ENCODE results near the gene RGS6. TPM values are rescaled to one million over a fixed set of nuclear protein-coding genes. Genes with fewer than 3 reads are reported as not detected.

The RGS6 gene
- polyA plus RNA-seq, 1 donor = 1.00 TPM

DNA sequence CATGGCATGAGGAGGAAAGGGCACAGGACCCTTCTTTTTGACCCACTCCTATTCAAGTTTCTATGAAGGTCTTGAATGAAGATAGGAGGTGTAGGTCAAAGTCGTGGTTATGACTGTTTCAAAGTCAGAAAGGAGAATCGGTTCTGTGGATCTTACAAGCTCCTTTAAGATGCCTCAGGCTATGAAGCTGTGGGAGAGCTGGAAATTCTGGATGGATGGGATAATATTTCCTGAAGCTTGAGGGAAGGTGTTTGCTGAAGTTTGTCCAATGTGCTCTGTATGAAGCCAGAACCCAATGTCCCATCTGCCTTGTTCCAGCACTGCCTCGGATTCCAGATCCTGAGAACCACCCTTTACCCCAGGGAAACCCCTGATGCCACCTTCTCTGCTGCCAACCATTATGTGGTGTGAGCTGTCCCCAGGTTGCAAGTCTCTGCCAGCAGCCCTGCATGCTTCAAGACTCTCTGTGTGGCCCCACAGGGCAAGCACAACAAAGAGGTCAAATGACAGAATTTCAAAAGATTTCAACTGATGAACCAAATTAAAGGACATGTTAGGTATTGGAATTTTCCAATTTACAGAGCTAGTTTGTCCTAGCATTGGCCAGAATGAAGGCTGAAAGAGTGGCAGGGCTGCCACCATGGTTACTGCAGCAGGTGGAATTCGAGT is 472.0 kb downstream of the RGS6 start:
- no peak for DNase-seq

DNA sequence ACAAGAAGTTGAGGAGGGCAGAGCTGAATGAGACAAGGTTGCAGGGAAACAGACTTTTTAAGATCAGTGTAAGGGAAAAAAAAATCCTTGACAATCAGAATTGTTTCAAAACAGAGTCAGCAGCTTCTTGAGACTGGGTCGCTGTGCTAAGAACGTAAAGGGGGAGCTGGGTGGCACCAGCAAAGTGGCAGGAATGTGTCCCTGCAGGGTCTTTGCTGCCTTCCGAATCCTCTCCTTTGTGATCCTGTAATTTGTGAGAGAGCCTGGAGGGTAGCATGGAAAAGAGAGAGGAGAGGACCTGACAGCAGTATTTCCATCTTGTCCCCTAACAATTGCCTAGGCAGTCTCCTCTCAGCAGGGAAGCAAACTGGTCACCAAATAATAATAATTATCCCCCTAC is 472.8 kb downstream of the RGS6 start:
- no peak for DNase-seq

DNA sequence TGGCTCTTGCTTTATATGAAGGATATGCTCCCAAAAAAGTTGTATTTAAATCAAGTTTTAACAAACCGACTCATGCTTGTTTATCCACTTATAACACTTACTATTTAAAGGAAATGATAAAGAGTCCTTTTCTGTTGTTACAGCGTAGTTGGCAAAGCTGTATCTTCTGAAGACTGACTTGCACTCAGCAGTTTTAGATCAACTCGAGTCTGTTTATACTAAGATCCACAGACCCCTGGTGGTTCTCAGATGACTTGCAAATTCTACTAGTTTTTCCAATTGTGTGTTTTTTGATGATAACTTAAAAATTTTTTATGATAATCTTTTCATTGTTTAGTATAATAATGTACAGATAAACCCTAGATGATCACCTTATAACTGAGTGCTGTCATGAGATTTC is 475.8 kb downstream of the RGS6 start:
- DNase-seq = no peak

DNA sequence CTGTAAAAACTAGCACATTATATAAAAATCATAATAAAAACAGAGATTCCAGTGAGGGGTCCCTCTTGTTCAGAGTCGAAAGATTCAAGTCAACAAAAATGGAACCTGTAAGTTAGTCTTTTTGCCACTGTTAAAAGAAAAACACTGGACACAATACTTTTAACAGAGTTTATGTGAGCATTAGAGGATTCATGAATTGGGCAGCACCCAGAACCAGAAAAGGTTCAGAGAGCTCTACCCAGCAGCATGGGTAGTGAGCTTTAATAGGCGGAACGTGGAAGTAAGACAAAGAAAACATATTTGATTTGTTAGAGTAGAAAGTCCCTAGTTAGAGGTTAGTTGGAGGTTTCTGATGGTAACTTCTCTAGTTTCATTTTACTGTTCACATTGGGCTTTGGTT is 476.8 kb downstream of the RGS6 start:
- DNase-seq = no peak

DNA sequence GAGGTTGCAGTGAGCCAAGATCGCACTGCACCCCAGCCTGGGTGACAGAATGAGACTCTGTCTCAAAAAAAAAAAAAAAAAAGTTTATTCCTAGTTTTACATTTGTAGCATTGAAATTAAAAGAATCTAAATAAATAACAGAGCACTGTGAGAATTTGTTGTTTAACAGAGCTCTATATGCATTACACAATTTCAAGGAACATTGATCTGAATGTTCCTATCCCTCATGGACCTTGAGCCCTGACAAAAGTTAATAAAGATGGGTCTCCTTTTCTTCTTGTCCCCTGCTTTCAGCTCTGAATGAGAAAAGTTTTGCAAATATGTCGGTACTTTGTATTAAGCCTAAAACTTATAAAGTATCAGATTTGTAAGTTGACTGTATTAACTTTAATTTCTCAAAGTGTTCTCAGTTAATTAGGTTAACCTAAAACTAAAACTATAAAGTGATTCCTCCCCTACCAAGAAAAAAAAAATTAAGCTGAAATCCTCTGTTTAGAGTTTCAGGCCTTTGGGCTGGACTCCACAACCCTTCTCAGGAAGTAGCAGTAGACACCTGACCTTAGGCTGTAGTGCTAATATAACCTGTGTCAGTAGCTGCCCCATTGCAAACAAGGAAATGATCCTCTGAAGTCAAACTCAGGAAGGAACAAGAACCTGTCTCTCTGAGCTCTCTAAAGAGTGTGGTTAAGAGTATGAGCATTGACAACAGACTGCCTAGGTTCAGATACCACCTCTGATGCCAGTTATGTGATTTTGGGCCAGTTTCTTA is 484.0 kb downstream of the RGS6 start:
- no peak for DNase-seq

DNA sequence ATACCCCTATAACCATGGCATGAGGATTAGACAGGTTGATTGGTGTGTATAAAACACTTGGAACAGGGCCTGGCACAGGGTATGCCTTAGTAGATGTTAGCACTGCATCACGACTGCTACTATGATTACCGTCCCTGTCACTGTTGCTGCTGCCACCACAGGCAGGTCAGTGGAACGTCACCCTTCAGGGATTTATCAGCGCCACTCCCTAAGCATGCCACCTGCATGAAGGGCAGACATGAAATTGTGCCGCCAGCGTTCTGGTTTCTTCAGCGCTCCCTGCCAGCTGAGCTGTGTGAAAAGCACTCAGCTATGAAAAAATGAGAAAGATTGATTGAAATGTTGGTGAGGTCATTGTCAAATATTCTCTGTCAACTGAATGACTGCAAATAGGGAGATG is 484.7 kb downstream of the RGS6 start:
- DNase-seq = no peak

DNA sequence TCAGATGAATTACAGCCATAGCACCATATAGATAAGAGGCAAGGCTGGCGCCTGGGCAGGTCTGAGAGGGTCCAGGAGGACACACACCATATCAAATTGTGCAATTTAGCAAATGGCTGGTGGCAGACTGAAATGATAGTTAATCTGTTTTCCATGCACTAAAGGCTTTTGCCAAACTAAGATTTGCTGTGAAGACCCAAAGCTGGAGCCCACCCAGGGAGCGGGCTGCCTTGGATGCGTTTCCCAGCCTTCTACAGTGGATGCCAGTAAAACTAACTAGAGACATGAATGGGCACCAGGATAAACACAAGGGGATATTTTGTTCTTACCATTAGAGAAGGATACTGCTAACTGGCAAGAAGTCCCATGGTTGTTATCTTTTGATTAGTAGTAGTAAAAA is 486.6 kb downstream of the RGS6 start:
- no peak for DNase-seq

DNA sequence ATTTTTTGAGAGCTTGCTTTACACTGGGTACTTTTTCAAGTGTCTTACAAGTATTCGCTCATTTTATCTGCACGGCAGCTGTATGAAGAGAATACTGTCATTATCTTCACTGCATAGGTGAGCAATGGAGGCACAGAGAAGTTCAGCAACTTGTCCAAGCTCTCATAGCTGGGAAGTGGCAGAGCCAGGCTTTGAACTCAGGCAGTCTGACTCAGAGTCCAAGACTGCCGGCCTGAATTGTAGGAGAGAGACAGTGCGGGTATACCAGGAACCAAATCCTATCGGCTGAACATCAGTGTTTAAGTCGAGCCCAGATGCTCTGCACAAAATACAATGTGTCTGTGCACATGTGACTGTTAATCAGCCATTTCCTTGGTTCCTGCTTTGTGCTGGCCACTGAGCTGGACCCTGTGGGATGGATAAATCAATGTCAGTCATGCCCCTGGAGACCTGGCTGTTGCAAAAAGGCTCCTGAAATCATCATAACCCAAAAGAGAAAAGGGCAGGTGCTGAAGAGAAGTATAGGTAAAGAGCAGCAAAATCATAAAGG is 487.1 kb downstream of the RGS6 start:
- no peak for DNase-seq

DNA sequence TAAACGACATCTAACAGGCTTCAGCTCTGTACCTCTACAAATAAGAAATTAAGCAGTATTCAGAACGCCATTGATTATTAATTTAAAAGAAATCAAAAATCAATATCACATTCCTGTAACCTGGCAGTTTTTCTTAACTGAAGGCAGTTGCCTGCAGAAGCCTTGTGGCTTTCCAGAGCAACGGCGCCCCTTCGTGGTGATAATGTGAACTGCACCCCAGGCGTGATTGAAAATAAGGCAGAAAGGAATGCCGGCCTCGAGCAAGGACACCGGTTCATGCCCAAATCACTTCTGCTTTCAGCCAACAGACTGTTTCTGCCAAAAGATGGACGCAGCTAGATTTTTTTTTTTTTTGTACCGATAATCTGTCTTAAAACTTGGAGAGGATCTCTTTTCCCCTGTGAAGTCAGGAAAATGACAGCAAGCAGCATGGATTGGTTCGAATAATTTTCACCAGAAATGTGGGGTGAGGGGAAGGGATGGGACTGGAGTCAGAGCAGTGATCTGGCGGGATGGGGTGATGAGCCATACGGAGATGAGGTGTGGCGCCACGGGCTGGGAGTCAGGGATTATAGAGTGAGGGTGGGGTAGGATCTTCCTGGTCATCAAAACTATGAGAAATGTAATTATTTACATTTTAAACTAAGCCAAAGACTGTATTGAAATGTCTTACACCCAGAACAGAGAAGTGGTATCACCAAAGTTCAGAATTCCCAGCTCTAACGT is 488.7 kb downstream of the RGS6 start:
- peak; percentile 79 for DNase-seq

DNA sequence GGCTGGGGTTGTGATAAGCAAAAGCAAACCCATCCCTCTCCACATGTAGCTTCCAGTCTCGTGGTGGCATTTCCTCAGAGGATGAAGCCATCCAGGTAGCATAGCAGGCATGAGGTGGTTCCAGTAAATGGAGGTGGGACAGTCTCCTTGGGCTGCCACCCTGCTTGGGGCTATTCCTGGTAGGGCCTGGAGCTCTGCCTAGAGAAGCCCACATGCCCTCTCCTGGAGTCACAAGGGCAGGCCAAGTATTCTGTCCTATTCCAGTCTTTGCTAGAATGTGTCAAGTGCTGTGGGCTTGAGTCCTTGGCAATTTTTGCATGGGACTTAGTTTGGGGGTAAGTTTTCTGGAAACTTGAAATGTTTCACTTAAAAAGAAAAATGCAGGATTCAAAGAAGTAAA is 491.7 kb downstream of the RGS6 start:
- no peak for DNase-seq

DNA sequence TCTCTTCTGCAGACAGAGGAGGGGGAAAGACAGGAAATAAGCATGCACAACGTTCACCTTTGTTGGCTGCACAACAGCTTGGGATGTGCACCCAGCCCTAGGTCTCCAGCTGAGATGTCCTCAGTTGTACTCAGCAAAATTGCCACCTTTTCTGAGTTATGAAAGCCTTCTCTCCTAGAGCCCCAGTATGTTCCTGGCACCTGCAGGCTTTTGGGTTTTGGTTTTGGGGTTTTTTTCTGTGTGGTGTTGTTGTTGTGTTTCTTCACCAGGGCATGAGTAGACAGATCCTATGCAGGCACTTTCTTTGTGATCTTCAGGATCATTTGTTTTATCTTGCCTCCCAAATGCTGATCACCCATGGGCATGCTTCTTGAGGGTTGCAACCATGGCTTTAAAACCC is 498.2 kb downstream of the RGS6 start:
- DNase-seq = no peak

DNA sequence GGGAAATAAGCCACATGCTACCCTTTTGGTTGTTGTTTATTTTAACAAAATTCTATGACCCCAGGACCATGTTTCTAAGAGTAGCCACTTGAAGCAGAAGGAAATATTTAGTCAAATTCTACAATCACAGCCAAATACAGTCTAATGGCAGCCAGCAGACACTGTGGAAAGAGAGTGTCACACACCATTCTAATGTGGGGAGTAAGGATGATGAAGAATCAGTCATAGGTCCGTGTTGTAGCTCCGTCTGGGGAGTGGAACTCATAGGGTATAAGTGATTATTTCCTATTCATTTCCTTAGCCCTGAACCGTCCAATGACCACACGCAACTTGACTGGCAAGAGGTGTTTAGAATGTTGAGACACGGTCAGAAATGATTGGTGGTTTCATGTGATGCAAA is 500.5 kb downstream of the RGS6 start:
- no peak for DNase-seq

DNA sequence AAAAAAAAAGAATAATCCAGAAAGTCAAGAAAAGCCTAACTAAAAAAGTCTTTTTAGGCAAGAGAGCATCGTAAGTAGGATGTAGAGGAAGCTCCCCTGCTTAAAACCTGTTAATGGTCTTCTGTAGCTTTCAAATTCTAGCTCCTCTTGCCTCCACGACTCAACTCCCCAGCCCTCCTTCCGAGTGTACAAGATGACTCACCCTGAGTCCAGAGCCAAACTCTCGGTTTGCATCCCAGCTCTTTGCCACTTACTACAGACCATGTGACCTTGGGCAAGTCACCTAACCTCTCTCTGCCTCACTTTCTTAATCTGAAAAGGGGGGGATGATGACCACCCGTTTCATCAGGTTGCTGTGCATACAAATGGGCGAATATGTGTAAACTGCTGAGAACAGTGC is 501.3 kb downstream of the RGS6 start:
- no peak for DNase-seq

DNA sequence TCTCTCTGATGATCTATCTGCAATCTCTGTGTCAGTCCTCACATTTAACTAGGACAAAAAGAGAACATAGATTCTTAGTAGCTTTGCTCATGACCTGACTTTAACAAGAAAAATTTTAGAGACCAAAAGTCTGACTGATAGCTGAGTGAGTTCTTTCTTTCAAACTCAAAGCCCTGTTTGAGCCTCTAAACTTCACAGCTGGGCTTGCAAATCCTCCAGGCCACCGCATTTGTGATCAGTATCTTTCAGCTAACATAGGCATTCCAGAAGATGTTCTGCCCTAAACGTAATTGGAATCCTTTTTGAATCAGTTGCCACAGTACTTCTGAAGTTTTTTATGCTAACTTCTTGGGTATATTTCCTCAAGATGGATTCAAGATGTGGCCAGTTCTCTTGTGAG is 502.6 kb downstream of the RGS6 start:
- no peak for DNase-seq

DNA sequence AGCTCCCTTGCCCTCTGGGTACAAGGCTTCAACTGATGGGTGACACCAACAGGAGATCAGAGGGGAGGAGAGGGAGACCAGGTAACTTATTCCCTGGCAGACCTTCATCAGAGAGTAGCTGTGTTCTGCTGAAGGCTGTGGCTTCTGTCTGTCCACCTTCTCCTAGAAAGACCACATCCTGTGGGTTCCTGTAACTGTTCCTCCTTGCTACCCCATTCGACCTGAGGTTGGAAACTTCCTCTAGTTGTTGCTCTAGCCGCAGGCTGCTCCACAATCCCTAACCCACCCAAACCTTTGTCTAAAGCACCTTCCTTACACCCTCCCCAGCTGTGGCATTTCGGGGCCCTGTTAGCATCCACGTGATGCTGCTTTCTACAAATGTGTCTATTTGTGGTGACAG is 507.5 kb downstream of the RGS6 start:
- DNase-seq = no peak

DNA sequence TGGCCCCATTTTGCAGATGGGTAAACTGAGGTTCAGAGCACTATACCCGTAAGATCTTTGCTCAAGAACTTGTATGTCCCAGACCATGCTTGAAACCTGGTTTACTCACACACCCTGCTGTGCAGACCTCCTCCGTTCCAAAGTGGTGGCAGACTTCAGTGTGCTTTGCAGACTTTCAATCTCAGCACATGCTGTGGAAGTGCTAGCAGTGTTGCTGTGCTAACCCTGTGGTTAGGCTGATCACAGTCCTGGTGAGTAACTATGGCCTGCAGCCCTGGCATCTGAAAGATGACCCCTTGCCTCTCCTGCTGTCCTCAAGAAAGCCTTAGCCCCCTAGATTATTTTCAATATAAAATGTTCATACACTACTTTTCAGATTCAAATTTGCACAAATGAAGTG is 511.0 kb downstream of the RGS6 start:
- no peak for DNase-seq

DNA sequence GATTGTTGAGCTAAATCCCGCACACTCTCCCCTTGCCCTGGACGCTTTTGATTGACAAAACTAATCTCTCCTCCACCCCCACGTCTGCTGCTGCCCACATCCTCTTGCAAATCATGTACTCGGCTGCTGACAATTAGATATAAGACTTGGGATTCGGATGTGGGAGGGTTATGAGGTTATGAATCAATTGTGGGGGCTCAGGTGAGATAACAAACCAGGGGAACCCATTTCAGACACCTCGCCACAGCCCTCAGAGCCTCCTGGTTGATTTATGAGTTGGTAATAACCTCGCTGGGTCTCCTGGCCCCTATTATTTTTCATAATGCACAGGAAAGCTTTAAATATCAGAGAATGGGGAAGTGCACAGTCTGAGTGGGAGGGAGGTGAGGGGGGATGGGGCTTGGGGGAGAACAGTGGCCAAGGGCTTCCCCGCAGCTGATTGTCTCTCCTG is 511.8 kb downstream of the RGS6 start:
- DNase-seq = no peak

DNA sequence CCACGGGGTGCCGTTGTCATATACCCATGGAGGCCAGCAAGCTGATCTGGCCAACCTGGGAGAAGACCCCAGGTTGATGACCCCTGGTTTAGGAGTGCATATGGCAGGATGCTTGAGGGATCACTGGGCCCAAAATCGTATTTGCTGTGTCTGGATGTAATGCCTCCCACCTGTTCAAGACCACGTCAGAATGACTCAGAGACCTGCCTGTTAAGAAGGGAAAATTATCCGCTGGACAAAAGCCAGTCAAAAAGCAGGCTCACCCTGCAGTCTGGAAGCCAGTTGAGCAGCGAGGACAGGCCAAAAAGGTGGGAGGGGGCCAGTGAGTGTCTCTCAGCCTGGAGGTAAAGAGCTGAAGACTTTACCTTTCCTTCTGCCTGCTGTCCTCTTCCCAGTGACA is 512.5 kb downstream of the RGS6 start:
- DNase-seq = no peak

DNA sequence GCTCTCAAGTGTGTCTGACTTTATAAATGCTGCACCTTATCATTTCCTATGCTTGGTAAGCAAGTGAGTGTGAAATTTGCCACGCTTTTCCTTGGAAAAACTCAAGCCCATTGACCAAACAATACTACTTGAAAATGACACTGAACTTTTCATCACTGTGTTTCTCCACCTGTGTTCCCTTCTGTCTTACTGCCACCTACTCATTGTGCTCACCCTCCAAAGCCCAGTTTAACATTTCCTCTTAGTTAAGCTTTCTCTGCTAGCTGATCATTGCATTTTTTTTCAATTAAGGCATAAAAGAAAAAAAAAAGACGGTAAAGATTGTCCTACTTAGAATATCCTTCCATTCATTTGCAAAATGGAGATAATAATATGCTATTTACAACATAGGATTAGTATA is 516.0 kb downstream of the RGS6 start:
- DNase-seq = no peak

DNA sequence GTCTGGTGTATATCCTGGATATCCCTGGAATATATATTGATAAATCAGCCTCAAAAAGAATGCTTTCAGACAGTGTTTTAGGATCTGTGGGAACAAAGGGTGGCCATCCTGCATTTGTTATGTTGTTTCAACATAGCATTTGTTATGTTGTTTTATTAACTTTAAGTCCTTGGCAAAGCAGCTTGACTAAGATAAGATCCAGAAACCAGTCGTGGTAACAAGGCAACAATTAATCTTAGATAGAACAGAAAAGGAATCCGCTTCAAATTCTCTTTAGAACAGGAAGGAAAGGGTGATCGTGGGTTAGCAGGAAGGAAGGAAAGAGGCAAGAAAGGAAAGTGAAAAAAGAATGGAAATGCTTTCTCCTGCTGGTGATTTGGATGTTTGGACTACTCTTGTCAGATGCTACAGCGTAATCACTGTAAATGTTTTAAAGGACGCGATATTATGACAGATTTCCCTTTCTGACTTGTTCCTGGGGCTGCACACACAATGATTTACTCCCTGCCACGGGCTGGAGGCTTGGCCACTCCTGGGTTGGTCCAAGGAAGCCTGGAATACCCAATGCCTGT is 518.3 kb downstream of the RGS6 start:
- DNase-seq = no peak

DNA sequence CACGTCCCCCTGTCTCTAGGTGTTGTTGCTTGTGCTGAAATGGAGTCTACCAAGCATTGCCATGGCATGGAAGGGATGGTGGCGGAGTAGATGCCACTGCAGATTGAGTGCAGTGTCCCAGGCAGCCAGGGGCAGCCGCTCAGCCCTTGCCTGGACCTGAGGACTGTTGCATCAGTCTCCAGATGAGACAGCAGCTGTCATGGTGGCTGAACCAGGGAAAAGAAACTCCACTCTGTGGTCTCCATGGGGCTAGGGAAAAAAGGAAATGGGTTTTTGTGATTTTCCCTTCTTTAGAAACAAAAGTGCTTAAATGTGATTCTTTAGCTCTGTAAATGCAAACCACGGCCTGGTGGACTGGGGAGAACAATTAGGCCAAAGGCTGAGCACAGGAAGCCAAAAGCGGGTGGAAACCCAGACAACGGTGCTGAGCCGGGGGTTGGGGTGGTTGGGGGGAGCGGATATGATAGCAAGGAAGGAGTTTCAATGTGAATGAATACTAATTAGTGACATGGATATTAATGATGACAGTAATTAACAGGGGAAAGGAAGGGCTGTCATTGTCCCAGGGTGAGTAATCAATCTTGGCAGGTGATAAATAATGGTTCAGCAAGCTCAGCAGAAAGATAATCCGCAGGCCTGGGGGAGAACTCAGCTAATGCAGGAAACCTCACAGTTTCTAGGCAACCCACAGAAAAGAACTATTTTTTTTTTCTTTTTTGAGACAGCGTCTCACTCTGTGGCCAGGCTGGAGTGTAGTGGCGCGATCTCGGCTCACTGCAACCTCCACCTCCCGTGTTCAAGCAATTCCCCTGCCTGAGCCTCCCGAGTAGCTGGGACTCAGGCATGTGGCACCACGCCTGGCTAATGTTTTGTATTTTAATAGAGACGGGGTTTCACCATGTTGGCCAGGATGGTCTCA is 519.1 kb downstream of the RGS6 start:
- peak; percentile 51 for DNase-seq

DNA sequence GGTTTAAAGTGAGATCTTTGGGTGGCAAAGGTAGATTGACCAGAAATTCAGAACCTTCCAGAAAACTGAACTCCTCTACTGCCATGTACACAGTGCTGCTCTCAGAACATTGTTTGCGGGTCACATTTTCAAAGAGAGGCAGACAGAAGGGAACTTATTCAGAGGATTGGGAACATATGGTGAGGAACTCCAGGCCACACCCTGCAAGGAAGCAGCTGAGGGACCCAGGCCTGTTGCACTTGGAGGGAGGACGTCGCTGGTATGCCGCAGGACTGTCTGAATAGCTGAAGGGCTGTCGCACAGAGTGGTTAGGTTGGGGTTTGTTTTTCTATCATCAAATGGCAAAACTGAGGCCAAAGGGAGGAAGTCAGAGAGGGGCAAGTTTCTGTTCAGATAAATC is 520.5 kb downstream of the RGS6 start:
- DNase-seq = no peak
